IPS-18c (cell line): ENCODE results near the gene RARRES1.
"Not testable (repeated sequence)": the region's sequence is repeated elsewhere in the genome, so short reads cannot be mapped to it uniquely, and the experiment has no call there.

ENCODE experiments used
- H3K4me3 ChIP-seq: 2 replicates; pipeline ENCODE4 v1.7.0; 2013; ENCODE audit warnings: low read depth, mild to moderate bottlenecking, low read length, moderate library complexity; ENCODE audit not compliant: insufficient read depth
- H3K9me3 ChIP-seq: one replicate; pipeline ENCODE4 v1.6.1; 2013; ENCODE audit warnings: mild to moderate bottlenecking, low read length, moderate library complexity; ENCODE audit not compliant: control insufficient read depth, insufficient read depth

Gene RARRES1

DNA sequence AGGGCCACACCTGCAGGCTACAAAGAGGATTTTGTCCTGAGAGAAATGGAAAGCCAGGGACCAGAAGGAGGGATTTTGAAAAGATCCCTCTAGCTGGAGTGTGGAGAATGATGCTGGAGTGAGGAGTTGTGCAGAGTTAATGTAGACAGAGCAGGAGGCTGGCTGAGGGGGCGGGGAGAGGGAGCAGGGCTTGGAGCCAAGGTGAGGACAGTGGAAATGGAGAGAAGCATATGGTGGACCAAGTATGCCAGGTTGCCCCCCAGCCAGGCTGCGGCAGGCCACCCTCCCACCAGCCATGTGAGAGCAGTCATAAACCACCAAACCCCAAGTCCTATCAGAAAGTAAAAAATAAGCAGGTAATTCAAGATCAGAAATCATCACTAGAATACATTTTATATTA lies 14.7 kb downstream of the RARRES1 start:
- Histone ChIP-seq H3K9me3 (no peaks in the 10 kb centered on the region), H3K4me3 (no peak overlapping the region)

DNA sequence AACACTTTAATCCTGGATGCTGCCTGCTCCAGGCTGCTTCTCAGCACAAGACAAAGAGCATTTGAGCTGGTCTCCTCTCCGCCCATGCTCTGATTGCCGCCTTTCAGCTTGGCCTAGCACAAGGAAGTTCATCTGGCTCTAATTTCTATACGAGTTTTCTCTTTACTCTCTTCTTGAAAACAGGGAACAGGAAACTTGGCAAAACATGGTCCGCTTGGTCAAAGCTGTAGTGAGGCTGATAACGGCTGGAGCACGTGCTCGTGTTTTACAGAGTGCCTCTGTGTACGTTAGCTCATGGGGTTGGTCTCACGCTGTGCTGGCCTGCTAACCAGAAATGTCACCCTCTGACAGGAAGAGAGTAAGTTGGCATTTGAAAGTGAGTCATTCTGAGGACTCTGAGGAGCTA lies 19.2 kb downstream of the RARRES1 start:
- Histone ChIP-seq H3K9me3 (no peaks in the 10 kb centered on the region), H3K4me3 (no peak overlapping the region)

DNA sequence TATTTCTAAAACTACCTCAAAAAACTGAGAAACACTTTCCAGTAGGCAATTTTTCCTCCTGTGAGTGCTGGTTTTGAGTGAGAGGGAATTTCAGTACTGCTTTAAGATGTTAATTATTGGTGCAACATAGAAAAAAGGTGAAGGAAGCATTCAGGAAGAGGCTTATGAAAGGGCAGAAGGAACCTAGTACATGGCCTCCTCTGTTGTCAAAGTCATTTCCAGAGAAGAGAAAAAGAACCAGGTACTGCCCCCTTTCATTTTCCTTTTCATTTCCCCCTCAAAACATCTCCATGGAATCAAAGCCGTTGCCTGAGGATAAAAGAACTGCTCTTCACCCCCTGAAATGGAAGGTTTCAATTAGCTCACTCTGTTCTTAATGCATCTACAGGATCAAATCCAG lies 19.8 kb downstream of the RARRES1 start:
- H3K9me3 ChIP-seq, result no peaks in the 10 kb centered on the region

DNA sequence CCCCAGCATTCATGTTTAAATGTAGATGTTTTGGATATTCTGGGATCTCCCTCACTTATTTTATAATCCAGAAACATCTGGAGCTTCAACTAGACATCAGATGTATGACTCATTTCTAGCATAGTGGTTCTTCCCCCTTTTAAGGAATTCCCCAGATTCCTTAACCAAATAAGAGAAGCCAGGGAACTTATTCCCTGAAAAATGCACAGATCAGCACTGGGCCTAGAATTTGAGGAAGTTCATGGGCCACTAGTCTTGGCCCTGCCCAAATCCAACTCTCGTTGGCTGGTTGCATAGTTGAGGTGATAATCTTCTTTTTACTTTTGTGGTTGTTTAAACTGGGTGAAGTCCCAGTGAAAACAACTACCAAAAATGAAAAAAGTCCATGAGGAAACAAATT lies 20.4 kb downstream of the RARRES1 start:
- Histone ChIP-seq H3K9me3 (no peaks in the 10 kb centered on the region), H3K4me3 (no peak overlapping the region)

More for the DNA sequence above, 19.8 kb downstream of the RARRES1 start:
- no peak overlapping the region for H3K4me3 ChIP-seq

DNA sequence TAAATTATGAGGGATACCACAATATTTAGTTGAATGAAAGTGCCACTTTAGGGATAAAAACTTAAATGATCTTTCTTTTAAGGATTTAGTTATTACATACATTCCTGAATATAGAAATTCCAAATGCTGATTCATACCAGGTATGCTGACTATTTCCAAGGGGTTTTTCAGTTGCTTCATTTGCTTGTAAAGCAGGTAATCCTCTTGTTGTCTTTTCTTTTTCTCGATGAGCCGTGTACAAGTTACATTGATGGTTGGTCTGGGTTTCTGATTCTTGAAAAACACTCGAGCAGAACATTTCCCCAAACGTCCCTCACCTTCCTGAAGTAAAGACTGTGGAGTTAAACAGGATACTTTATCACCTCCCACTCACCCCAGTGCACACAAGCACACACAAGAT lies 21.7 kb downstream of the RARRES1 start:
- H3K4me3 ChIP-seq, result no peak overlapping the region
- H3K9me3 ChIP-seq, result no peaks in the 10 kb centered on the region

DNA sequence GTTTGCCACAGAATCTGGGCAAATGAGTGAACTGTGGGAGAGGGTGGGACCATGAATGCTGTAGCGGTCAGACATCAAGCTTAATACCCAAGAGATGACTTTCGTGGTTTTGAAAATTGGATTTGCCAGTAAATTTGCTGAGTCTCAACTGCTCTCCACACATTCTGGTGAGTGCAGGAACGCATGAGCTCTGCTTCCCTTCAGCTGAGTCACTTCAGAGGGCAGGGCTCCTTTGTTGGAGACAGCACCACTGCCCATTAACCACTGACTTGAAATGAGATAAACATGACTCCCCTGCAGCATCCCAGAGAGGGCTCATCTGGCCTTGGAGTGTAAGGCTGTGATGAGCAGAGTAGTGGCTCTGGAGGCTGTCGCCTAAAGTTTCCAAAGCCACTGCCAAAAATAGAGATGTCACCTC lies 22.6 kb downstream of the RARRES1 start:
- no peak overlapping the region for H3K4me3 ChIP-seq
- no peaks in the 10 kb centered on the region for H3K9me3 ChIP-seq

DNA sequence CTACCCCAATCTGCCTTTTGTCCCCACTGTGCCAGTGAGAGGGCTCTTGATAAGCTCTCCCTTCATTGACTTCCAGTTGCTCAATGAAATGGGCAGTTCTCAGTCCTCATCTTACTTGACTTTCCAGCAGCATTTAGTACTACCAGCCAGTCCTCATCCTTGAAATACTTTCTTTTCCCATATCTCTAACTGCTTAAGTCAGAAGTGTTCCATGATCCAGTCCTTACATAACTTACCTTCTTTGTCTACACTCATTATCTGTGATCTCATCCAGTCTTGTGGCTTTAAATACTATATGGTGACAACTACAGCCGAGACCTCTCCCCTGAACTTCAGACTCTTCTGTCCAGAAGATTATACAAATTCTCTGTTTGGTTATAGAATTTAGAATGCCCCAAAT lies 28.7 kb downstream of the RARRES1 start:
- no peaks in the 10 kb centered on the region for H3K9me3 ChIP-seq
- H3K4me3 ChIP-seq, result no peak overlapping the region

DNA sequence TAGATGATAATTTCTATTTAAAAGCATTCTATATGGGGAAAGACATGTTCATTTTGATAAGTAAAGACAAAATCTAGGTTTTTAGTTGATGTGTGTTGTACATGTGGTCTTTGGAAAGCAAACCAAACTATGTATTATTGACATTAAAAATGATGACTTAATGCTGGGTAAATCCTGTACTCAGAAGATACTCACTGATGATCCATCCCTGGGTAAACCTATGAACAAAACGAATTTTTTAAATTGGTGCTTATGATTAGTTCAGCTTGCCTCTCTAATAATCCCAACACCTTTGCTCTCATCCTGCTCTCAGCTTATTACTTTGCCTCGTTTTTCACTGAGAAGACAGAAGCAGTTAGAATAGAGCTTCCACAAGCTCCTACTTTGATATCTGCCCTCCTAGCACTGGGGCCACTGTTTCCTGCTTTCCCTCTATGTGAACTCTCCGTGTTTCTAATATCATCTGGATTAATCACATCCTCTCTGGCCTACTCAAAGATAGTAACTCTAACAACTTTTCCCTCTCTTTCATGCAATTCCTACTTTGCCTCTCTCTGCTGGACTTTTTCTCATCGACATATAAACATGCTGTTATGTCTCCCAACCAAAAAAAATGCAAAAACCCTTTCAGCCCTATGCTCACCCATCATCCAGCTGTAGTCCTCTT lies 29.3 kb downstream of the RARRES1 start:
- Histone ChIP-seq H3K9me3 (no peaks in the 10 kb centered on the region), H3K4me3 (no peak overlapping the region)

DNA sequence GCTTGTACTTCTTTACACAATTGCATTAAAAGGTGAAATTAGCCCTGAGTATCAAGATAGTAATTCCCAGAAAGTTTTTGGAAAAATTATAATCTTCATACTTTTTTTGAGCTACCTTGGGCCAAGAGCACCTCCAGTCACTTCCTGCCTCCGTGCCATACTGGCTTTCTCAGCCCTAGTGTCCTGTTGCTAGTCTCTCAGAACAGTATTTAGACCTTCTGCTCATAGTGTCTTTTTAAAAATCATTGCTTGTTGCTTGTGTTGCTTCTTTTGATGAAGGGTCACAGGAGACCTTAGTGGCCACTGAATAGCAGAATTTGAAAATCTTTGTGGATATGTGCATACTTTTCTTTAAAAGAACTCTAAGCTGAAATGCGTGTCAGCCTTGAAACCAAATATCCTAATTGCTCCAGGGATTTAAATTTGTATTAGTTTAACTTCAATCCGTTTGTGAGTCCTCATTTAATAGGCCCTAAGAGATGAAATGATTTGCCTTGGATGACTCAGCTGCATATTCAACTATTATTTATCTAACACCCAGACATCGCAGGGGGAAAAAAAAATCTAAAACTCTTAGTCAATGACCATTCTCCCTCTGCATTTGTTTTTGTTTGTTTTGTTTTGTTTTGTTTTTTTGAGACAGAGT lies 30.7 kb downstream of the RARRES1 start:
- Histone ChIP-seq H3K4me3 (no peak overlapping the region), H3K9me3 (no peaks in the 10 kb centered on the region)

DNA sequence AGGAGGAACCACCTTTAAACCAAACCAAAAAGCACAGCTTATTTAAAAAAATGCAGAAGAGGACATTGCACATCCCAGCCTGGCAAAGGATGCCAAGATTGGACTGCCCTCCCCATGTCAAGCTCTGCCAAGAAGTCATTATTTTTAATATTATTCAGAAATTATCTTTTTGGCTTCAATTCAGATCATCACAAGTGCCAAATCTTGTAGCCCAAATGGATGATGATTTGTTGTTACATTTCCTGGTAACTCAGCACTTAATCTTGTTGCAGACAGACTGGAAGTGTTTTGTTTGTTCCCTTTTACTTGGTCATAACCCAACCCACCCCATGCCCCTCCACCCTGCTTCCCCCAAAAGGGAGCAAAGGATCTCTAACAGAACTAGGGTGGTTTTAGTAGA lies 31.7 kb downstream of the RARRES1 start:
- H3K4me3 ChIP-seq, result no peak overlapping the region

DNA sequence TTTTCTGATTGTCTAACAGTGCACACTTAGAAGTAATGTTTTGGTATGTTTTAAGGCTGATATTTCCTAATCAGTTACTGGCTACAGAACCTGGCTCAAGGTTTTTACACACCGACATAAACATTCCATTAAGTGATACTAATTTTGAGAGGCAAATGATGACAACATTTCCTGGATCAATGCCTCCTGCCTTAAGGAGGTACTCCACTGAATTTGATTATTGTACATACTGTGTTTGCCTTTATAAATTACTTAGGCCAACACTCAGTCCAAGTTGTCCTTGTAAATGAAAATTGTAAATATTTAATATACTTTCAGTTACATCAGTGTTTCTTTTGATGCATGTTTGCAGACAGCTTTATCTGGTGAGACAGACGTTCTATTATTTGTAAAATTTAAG lies 35.6 kb downstream of the RARRES1 start:
- Histone ChIP-seq H3K9me3 (no peaks in the 10 kb centered on the region), H3K4me3 (no peak overlapping the region)

More for the DNA sequence above, 31.7 kb downstream of the RARRES1 start:
- H3K9me3 ChIP-seq, result no peaks in the 10 kb centered on the region

DNA sequence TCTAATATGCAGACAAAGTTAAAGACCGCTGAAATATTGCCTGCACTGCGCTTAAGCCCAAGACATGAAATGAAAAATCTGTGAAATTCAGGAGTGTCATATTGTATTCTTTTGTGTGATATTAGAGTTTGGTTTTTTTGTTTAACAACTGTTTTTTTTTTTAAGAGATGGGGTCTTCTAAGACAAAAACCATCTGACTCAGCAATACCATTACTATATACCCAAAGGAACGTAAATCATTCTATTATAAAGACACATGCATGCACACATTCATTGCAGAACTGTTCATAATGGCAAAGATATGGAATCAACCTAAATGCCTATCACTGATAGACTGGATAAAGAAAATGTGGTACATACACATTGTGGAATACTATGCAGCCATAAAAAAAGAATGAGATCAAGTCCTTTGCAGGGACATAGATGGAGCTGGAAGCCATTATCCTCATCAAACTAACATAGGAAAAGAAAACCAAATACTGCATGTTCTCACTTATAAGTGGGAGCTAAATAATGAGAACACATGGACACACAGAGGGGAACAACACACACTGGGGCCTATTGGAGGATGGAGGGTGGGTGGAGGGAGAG lies 38.3 kb downstream of the RARRES1 start:
- H3K9me3 ChIP-seq, H3K4me3 ChIP-seq: not testable (repeated sequence)

DNA sequence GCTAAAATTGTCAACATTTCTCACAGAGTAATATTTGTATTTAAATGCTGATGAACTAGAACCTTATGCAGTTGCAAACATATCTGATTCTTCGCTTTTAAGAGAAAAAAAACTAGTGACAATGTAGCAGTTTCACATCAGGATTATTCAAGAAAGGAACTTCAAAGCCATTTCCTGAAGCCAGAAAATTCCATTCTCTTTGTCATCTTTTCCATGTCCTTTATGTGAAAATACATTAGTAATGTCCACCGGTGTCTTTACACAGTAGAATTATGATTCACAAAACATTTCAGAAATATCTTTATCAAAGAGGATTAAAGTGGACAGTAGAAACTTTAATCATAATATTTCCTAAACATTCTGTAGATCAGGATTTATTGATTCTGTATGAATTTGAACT lies 47.1 kb downstream of the RARRES1 start:
- Histone ChIP-seq H3K9me3 (no peaks in the 10 kb centered on the region), H3K4me3 (no peak overlapping the region)

DNA sequence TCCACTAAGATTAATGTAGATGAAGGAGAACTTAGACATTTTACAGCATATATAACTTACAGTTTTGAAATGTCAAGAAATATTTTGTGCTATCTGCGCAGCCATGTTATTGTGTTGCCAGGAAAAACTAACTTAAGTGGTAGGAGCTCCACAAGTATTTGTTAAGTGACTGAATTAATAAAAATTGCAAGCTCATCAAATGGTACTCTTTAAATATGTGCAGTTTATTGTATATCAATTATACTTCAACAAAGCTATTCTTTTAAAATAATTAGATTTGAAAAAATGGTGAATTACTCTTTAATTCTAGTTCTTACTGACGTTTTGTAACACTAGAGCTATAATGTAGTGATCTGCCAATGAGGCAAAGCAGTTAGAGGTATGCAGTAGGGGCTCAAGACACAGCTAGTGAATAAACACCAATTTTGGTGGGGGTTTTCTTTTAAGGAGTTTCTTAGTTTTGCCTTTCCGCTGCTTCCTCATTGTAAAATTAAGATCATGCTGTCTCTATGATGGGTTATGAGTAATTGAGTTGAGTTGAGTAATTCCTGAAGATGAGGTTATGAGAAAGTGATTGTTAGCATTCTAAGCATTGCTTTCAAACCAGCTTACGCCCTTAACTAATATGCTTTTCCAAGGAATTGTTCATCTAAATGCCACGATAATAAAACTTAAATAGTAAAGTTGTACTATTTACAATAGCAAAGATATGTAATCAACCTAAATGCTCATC lies 48.9 kb downstream of the RARRES1 start:
- Histone ChIP-seq H3K4me3 (no peak overlapping the region), H3K9me3 (no peaks in the 10 kb centered on the region)

DNA sequence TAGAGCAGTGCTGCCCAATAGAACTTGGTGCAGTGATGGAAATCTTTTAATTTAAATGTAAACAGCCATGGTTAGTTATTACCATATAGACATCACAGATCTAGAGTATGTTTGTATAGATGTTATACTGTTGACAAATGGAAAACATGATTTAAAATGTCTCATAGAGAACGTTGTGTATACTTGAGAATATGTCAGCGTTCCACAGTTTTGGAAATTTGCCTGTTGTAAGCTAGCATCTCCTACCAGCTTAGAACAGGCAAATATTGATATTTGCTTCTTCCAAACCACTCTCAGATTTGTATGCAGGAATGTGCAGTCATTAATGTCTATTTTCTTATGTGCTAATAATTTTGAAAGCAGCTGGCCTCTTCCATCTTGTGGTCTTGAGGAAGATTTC lies 51.4 kb downstream of the RARRES1 start:
- no peaks in the 10 kb centered on the region for H3K9me3 ChIP-seq
- no peak overlapping the region for H3K4me3 ChIP-seq

DNA sequence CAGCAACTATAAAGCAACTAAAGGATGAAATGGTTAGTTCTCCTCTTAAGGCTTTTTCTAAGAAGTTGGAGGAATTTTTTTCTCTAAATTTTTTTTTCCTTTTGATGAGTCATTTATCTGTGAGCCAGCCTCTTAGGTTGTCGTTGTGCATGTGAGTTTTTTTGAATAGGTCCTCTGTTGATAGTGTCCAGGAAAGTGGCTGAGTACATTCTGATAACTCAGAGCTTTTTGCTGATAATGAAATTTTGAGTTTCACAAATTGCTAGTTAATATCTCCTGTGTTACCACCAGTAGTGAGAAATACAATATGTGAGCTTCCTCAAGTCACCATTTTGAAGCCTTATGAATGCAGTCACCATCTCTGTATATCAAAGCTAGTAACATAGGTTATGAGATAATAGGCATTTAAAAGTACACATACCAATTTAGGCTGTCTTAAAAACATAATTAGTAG lies 52.7 kb downstream of the RARRES1 start:
- H3K9me3 ChIP-seq, result no peaks in the 10 kb centered on the region
- no peak overlapping the region for H3K4me3 ChIP-seq

DNA sequence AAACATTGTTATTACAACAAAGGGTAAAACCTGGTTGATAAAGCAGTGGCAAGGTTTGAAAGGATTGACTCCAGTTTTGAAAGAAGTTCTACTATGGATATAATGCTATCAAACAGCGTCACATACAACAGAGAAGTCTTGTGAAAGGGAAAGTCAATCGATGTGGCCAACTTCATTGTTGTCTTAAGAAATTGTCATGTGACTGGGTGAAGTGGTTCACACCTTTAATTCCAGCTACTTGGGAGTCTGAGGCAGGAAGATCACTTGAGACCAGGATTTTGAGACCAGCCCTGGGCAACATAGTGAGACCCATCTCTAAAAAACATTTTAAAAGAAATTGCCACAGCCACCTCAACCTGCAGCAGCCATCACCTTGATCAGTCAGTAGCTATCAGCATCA lies 53.6 kb downstream of the RARRES1 start:
- Histone ChIP-seq H3K4me3 (no peak overlapping the region), H3K9me3 (no peaks in the 10 kb centered on the region)
